Inflammatory macrophage (primary cell): ENCODE measurements around the gene MACF1.
A peak's percentile ranks its signal among the peaks of the same experiment; 100 is the strongest.
"Not testable (repeated sequence)": the region's sequence is repeated elsewhere in the genome, so short reads cannot be mapped to it uniquely, and the experiment has no call there.

Source experiments
- DNase-seq, 2 donors: peaks; one replicate each; pipeline ENCODE4 v3.0.0-alpha.2; 2020 to 2022

Gene MACF1

DNA sequence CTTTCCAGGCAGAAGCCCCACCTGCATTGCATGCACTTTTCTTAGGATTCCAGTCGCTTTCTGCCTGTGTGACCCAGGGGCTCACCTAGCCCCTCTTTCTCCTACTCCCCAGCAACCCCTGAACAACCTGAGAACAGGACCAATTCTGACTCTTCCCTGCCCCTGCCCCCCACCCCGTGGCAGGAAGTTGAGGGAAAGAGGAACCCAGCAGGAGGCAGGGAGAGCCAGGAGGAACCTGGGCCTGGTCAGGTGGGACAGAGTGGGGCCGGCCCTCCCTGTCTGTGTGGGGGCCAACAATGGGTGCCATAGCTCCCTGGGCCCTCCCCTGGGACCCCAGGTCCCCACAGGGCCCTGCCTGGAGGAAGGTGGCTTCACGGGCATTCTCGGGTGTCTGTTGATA is 293.1 kb downstream of the MACF1 start:
- no peak for DNase-seq

DNA sequence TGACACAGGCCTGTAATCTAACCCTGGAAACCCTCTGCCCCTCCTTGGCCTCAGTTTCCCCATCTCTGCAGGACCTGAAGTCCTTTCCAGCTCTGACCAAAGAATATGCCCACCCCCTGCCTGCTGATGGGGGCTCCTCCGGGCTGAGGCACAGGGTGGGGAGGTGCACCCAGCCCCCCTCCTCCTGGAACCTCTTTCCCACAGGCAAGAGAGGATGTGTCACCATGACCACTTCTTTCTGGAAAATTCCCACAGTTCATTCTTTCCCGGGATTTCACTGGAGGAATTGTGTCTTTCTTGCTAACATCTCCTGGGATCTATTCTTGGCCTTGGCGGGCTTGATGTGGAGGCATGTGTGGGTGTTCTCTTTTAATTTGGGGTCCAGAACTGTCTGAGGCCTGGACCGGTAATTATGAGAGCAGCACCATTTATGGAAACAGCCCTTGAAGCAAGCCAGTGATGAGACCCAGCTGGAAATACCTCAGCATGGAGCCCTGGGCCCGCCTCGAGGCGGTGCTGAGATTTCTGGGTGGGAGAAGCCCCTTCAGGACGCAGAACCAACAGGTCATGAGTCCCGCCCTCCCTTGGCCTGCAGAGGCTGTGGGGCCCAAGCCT is 293.7 kb downstream of the MACF1 start:
- not testable (repeated sequence) for DNase-seq

DNA sequence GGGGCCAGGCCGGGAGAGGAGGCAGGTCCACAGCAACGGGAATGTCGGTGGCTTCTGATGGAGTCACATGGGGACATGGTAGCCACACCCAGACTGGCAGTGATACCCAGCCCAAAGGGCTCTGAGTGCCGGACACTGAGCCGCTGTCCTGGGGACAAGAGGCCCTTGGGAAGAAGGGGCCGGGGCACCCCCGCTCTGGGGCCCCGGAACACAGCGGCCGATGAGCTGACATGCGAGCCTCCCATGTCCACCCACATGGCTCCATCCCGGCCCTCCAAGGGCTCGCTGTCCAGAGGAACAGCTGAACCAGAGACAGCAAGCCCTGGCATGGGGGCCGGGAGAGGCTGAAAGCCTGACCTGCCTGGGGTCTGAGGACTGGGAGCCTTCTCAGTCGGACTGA is 294.3 kb downstream of the MACF1 start:
- DNase-seq = not testable (repeated sequence)

DNA sequence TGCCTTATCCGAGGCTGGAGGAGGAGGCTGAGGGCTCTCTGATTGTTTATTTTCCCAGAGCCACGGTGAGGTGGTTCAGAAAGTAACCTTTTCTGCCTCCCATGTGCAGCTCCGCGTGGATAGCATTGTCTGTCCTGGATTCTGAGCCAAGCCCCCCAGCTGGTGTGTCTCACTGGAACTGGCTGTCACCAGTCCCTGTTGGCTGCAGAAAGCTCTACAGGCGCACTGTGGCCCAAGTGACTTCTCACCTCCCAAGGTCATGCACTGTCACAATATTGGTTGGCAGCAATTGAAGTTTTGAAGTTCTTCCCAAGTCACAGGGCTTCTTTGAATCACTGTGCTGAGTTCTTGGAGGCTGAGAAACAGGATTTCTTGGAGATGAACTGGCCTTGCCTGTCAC is 295.2 kb downstream of the MACF1 start:
- no peak for DNase-seq

DNA sequence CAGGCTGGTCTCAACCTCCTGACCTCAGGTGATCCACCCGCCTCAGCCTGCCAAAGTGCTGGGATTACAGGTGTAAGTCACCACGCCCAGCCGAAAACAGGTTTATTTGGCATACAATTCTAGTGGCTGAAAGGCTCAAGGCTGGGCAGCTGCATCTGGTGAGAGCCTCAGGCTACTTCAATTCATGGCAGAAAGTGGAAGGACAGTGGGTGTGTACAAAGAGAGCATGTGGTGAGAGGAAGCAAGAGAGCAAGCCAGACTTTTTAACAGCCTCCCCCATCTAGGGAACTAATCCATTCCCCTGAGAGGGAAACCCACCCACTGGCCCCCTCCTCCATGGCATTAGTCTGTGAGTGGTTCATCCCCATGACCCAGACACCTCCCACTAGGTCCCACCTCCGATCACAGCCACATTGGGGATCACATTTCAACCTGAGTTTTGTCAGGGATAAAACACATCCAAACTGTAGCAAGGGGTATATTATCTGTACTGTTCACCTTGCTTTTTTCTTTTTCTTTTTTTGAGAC is 296.4 kb downstream of the MACF1 start:
- peak in 1 of 2 donors; percentile 36 for DNase-seq

DNA sequence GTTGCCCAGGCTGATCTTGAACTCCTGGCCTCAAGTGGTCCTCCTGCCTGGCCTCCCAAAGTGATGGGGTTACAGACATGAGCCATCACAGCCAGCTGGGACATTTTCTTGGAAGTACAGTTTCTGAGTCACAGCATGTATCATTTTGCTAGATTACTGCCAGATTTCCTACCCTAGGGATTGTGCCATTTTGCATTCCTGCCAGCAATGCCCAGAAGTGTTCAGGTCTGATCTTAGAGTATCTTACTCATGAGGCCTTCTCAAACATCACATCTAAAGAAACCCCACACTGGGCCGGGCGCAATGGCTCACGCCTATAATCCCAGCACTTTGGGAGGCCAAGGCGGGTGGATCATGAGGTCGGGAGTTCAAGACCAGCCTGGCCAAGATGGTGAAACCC is 297.2 kb downstream of the MACF1 start:
- DNase-seq = no peak

DNA sequence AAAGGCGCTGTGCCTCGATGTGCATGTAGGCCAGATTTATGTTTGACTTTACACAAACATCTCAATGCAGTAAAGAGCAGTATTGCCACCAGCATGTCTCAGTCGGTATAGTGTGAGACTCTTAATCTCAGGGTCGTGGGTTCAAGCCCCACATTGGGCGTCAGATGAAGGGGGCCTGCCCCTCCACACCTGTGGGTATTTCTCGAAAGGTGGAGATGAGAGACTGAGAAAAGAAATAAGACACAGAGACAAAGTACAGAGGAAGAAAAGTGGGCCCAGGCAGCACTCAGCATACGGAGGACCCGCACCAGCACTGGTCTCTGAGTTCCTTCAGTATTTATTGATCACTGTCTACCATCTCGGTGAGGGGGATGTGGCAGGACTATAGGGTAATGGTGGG is 299.9 kb downstream of the MACF1 start:
- not testable (repeated sequence) for DNase-seq

DNA sequence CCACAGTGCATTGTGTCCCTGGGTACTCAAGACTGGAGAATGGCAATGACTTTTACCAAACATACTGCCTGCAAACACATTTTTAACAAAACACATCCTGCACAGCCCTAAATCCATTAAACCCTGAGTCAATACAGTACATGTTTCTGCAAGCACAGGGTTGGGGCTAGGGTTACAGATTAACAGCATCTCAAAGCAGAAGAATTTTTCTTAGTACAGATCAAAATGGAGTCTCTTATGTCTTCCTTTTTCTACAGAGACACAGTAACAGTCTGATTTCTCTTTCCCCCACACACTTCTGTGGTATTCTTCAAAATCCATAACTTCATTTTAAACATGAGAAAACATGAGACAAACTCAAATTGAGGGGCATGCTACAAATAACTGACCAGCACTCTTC is 300.8 kb downstream of the MACF1 start:
- DNase-seq = no peak

DNA sequence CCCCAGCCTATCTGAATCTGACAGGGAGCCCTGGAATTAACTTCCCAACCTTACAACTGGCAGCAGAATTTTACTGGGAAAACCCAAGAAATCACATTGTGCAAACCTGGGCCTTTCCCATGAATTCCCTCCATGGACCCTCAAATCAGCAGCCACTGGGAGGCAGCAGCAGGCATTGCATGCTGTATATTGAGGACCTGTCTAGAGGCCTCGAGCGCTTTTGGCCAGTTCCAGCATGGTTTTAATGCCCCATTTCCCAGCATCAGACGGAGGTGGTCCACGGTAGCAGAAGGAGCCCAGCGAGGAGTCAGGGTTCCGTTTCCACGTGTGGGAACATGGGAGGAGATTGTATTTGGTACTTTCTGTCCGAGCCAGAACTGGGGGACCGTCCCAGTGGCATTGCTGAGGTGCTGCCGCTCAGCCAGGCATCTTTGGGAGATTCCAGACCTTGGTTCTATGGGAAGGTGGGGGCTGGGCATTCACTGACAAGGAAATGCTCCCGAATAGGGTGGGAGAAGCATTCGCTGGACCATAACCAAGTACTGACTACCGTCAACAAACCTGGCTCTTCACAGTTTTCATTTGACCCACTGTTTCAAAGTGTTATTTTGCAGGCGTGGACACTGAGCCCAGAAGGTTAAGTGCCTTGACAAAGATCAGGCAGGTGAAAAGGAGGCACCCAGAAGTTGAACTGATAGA is 302.9 kb downstream of the MACF1 start:
- DNase-seq = no peak

DNA sequence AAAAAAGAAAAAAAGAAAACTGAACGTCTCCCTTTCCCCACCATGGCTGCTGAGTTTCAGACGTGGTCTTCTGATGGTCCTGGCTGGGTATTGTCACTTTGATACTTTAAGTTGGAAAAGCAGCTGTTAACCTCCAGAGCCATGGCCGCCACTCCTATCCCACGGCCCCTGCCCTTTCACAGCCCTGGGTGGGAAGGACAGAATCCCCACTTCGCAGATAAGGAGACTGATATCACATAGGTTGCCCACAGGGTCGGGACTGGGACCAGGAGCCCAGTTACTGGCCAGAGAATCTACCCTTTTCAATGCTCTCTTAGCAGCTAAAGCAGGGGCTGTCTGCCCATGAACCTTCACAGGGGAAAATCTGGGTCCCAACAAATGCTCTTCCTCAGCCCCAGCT is 303.8 kb downstream of the MACF1 start:
- no peak for DNase-seq

DNA sequence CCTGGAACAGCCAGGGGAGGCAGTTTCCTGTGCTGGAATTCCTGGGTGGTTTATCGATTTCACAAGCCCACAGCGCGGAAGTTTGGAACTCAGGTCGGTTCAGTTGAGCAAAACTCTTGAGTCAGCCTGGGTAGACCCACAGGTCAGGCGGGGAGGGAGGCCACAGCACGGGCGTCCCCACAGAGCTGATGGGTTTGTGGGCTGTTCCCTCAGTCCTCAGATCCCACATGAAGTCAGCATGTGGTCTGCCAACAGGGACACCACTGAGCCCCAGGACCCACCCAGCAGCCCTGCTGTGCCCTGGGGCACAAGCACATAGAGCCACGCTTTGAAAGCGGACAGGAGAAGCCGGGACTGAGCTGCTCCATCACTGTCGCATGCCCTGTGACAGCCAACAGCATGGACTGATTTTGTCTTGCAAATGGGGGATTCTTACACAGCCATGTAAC is 304.4 kb downstream of the MACF1 start:
- no peak for DNase-seq

DNA sequence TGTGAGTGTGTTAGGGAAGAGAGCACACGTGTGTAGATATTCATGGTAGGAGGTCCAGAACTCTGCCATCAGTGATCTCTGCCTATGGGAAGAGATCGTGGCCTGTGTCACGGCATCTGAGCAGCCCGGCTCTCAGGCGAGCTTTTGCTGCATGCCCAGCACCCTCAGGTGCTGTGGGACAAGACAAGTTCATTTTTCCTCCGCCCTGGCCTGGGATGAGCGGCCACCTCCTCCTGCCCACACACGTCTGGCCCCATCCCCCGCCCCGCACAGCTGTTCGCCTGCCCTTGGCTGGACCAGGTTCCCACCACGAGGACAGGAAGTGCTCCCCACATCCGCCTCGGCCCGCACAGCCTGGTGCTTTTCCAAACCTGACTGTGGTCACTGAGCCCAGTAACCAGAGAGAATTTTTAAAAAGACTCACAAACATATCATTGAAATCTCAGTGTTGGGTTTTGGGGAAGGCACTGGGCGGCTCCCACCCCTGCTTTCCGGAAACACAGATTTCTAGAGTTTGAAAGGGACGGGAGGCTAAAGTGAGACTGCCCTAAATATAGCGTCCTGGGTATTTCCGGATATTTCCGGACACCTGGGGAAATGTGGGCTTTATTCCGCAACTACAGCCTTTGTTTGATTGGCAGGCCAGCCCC is 305.0 kb downstream of the MACF1 start:
- peak; percentile 20 to 37 for DNase-seq

DNA sequence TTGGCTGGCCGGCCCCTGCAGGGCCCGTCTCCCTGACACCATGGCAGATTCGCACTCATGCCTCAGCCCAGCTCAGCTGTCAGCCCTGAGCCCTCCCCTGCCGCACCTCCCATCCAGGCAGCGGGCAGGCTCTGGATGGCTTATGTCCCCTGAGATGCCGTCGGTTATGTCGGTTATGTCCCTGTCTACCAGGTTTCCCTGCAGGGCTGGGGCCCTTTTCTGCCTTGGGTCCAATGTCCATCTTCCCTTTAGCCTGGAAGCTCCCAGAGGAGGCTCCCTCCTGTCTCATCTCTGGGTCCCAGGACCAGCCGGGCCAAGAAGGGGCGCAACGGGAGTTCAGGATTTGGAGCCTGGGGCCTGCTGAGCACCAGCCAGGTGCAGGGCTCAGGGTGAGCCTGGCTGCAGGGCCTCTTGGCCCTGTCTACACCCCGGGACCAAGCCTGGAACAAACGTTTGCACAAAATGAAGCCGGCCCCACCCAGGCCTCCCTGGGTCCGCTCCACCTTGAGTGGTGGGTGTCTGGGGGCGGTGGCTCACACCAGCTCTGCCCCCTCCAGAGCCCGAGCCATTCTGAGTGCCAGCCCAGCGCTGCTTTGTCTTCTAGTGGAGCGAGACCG is 306.2 kb downstream of the MACF1 start:
- not testable (repeated sequence) for DNase-seq

DNA sequence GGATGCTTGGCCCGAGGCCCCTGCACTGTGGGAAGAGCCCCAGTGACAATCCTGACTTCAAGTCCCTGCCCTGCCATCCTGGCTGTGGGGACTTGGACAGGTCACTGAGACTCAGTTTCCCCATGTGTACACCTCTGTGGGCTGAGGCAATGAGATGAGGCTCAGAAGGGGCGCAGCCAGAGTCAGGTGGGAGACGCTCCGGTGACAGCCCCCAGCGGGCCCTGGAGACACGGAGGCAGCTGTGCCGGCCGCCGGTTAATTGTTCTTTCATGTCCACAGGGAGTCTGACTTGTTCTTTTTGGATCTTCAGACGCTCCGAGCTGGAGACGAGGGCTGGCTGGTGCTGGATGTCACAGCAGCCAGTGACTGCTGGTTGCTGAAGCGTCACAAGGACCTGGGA is 307.0 kb downstream of the MACF1 start:
- not testable (repeated sequence) for DNase-seq

DNA sequence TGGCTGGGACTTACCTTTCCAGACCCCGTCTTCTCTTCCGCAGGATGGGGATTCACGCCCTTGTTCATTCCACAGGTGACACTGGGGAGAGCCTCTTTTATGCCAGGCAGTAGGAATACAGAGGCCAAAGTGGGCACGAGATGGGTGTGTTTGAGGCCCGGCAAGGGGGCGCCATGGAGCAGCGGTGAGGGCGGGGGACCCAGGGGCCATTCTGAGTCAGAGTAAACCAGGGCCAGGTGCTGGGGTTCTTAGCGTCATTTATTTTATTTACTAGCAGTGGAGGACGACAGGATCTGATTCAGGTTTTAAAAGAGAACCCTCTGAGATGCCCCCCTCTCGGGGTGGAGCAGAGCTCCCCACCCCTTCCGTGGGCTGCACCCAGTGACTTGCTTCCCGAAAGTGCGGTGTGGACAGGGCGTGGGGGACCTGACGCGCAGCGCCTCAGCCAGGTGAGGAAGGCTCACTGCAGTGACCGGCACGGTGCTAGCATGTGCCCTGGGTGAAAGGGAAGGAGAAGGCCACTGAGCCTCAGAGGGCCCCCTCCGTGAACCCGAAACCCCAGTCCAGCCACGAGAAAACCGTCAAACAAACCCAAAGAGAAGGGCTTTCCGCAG is 307.8 kb downstream of the MACF1 start:
- not testable (repeated sequence) for DNase-seq

DNA sequence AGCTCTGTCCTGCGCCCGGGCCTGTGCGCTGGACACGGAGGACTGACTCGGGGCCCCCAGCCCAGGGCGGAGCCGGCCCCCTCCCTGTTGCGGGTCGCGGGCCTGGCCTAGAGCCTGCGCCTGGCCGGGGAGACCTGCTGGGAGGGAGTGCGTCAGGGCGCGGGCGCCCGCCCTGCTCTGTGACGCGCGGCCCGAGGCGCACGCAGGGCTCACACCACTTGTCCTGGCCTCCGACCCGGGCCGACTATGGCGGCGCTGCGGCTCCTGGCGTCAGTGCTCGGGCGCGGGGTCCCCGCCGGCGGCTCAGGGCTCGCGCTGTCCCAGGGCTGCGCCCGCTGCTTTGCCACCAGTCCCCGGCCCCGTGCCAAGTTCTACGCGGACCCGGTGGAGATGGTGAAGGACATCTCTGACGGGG is 310.2 kb downstream of the MACF1 start:
- not testable (repeated sequence) for DNase-seq

DNA sequence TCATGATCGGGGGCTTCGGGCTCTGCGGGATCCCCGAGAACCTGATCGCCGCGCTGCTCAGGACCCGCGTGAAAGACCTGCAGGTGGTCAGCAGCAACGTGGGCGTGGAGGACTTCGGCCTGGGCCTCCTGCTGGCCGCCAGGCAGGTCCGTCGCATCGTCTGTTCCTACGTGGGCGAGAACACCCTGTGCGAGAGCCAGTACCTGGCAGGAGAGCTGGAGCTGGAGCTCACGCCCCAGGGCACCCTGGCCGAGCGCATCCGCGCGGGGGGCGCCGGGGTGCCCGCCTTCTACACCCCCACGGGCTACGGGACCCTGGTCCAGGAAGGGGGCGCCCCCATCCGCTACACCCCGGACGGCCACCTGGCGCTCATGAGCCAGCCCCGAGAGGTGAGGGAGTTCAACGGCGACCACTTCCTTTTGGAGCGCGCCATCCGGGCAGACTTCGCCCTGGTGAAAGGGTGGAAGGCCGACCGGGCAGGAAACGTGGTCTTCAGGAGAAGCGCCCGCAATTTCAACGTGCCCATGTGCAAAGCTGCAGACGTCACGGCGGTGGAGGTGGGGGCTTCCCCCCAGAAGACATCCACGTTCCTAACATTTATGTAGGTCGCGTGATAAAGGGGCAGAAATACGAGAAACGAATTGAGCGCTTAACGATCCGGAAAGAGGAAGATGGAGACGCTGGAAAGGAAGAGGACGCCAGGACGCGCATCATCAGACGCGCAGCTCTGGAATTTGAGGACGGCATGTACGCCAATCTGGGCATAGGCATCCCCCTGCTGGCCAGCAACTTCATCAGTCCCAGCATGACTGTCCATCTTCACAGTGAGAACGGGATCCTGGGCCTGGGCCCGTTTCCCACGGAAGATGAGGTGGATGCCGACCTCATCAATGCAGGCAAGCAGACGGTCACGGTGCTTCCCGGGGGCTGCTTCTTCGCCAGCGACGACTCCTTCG is 310.9 kb downstream of the MACF1 start:
- not testable (repeated sequence) for DNase-seq

DNA sequence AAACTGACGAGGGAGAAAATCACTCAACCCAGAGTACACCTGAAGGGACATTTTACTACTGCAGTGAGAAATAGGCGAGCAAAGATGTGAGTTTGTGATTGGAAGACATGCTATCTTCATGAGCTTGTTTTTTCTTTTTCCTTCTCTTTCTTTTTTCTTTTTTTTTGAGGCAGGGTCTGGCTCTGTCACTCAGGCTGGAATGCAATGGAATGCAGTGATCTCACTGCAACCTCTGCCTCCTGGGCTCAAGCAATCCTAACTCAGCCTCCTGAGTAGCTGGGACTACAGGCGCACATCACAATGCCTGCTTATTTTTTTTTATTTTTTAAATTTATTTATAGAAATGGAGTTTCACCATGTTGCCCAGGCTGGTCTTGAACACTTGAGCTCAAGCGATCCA is 312.3 kb downstream of the MACF1 start:
- DNase-seq = not testable (repeated sequence)

DNA sequence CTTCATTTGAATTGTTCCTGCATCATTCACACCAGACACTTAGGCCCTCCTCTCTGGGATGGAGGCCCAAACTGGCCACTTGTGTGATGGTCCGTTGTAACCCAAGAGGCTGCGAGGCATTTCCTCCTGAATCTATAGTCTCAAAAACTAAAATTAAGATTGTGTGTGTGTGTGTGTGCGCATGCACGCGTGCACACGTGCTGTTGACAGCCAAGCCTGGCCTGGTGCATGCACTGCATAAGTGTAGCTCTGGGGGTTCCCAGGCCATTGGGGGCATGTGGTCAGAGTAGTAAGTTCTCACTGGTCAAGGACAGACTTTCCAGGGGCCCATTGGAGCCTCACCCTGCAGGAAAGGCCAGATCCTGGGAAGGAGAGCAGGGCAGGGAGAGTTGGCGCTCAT is 313.4 kb downstream of the MACF1 start:
- not testable (repeated sequence) for DNase-seq

DNA sequence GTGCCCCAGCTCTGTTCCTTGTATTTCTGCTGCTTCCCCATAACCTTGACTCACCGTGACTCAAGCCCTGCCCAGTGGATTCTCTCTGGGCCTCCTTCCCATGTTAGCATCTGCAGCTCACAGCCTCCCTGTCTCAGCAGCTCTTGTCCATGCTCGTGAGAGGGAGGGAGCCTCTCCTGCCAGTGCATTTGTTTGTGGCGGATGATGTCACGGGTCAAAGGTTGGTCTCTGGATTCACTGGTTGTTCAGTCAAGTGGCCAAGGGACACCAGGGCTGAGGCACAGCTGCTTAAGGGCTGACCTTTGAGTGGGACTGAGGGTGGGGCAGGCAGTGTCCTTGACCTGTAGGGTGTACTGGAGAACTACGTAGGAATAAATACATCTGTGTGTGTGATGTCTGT is 314.9 kb downstream of the MACF1 start:
- DNase-seq = not testable (repeated sequence)

DNA sequence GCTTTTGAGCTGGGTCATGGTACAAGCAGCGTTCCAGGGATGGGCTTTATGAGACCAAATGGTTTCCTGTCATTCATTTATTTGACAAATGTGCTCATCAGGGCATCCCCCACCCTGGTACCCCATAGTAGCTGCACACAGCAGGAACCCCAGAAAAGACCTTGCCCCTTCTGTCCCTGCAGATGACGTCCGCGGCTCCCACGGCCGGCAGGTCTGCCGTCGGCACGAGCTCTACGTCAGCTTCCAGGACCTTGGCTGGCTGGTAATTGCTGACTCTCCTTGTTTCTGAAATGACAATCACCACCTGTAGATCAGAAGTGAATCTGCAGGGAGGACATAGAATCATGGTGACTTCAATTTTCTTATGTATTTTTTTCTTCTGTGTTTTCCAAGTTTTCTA is 317.7 kb downstream of the MACF1 start:
- DNase-seq = not testable (repeated sequence)
